Measurements from ENCODE around the gene GAB2. TPM values are rescaled to one million over a fixed set of nuclear protein-coding genes. Genes with fewer than 3 reads are reported as not detected.

The GAB2 gene
- total and polyA plus RNA-seq, 2 of the 13 experiments (the other 11 are each of a cell fraction or from before 2014, with no cell fraction given): 4.1 to 8.6 TPM

DNA sequence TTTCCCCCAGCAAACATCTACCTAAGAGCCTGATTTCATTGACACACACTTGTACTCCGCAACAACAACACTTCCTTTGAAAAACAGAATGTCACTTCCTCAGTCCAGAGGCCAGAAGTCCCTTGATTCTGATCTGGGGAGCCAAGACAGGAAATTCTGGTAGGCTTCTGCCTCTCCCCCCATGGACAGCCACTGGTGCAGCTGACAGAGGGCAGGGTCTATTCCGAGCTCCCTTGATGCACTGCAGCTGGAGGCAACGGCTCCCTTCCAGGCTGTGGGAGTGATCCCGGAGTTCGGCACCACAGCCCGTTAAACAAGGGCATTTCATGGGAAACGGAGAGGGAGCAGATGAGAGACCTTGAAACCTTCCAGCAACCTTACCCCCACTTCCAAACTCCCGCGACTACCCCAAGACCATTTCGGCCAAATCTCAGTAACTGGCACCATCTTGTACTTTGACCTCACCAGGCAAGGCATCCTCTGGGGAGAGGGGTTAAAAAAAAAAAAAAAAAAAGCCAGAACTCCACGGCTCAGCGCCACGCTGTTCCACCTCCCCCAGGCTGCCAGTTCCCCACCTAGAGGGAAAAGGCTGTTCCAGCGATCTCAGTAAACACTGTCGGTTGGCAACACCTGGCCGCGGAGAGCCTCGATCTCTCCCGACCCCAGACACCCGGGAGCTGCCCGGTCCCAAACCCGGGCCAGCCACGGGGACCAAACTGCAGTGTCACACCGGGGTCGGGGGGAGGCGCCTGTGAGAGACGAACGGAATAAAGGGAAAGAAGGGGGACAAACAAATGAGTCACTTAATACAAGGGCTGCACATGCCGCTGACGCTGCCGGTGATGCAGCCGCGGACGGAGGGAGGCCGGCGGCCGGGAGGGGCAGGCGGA, 1.1 kb downstream of the GAB2 start (continued):
- TF ChIP-seq ATF7 (IDR thresholded peaks at IDR 0.05): no peak
- no peak; the same call in 1 of the 2 replicates for TF ChIP-seq ATF7 (CRISPR knock-in tag; IDR thresholded peaks at IDR 0.05)
- TF ChIP-seq FOSL1 (CRISPR knock-in tag; IDR thresholded peaks at IDR 0.05; ENCODE audit: borderline replicate concordance): no peak
- 0 out of 2 replicates have a peak, but pooled peaks have one; percentile 63 for TF ChIP-seq ZNF547 (CRISPR knock-in tag; IDR thresholded peaks at IDR 0.05)
- TF ChIP-seq, protein P1, sequence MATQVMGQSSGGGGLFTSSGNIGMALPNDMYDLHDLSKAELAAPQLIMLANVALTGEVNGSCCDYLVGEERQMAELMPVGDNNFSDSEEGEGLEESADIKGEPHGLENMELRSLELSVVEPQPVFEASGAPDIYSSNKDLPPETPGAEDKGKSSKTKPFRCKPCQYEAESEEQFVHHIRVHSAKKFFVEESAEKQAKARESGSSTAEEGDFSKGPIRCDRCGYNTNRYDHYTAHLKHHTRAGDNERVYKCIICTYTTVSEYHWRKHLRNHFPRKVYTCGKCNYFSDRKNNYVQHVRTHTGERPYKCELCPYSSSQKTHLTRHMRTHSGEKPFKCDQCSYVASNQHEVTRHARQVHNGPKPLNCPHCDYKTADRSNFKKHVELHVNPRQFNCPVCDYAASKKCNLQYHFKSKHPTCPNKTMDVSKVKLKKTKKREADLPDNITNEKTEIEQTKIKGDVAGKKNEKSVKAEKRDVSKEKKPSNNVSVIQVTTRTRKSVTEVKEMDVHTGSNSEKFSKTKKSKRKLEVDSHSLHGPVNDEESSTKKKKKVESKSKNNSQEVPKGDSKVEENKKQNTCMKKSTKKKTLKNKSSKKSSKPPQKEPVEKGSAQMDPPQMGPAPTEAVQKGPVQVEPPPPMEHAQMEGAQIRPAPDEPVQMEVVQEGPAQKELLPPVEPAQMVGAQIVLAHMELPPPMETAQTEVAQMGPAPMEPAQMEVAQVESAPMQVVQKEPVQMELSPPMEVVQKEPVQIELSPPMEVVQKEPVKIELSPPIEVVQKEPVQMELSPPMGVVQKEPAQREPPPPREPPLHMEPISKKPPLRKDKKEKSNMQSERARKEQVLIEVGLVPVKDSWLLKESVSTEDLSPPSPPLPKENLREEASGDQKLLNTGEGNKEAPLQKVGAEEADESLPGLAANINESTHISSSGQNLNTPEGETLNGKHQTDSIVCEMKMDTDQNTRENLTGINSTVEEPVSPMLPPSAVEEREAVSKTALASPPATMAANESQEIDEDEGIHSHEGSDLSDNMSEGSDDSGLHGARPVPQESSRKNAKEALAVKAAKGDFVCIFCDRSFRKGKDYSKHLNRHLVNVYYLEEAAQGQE (IDR thresholded peaks at IDR 0.05; ENCODE audit: borderline replicate concordance in 1 of 2, low read depth in 1 of 2, low read length in 2 of 2): no peak
- TF ChIP-seq CCDC6 (CRISPR knock-in tag; IDR thresholded peaks at IDR 0.05): no peak
- no peak for TF ChIP-seq ZFP36L2 (CRISPR knock-in tag; IDR thresholded peaks at IDR 0.05)
- TF ChIP-seq YY1 (IDR thresholded peaks at IDR 0.05; ENCODE audit: insufficient read depth, insufficient replicate concordance, low read depth, low read length): no peak
- no peak for TF ChIP-seq TCF7 (IDR thresholded peaks at IDR 0.05; ENCODE audit: low read depth)
- TF ChIP-seq, protein P2, sequence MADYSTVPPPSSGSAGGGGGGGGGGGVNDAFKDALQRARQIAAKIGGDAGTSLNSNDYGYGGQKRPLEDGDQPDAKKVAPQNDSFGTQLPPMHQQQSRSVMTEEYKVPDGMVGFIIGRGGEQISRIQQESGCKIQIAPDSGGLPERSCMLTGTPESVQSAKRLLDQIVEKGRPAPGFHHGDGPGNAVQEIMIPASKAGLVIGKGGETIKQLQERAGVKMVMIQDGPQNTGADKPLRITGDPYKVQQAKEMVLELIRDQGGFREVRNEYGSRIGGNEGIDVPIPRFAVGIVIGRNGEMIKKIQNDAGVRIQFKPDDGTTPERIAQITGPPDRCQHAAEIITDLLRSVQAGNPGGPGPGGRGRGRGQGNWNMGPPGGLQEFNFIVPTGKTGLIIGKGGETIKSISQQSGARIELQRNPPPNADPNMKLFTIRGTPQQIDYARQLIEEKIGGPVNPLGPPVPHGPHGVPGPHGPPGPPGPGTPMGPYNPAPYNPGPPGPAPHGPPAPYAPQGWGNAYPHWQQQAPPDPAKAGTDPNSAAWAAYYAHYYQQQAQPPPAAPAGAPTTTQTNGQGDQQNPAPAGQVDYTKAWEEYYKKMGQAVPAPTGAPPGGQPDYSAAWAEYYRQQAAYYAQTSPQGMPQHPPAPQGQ (CRISPR knock-in tag; IDR thresholded peaks at IDR 0.05; ENCODE audit: borderline replicate concordance): no peak
- TF ChIP-seq ZNF598 (CRISPR knock-in tag; IDR thresholded peaks at IDR 0.05; ENCODE audit: borderline replicate concordance): peak; percentile 71; the same call in 1 of the 2 replicates
- TF ChIP-seq ERF (CRISPR knock-in tag; IDR thresholded peaks at IDR 0.05): no peak
- no peak for TF ChIP-seq ARNT (IDR thresholded peaks at IDR 0.05)
- TF ChIP-seq POLR2AphosphoS2 (IDR thresholded peaks at IDR 0.05; ENCODE audit: low read depth, low read length): no peak
- TF ChIP-seq ZFP90 (CRISPR knock-in tag; IDR thresholded peaks at IDR 0.05; ENCODE audit: borderline replicate concordance): 0 out of 2 replicates have a peak, but pooled peaks have one; percentile 42
- TF ChIP-seq, protein P3, sequence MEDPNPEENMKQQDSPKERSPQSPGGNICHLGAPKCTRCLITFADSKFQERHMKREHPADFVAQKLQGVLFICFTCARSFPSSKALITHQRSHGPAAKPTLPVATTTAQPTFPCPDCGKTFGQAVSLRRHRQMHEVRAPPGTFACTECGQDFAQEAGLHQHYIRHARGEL (CRISPR knock-in tag; IDR thresholded peaks at IDR 0.05): no peak
- TF ChIP-seq, protein P4, sequence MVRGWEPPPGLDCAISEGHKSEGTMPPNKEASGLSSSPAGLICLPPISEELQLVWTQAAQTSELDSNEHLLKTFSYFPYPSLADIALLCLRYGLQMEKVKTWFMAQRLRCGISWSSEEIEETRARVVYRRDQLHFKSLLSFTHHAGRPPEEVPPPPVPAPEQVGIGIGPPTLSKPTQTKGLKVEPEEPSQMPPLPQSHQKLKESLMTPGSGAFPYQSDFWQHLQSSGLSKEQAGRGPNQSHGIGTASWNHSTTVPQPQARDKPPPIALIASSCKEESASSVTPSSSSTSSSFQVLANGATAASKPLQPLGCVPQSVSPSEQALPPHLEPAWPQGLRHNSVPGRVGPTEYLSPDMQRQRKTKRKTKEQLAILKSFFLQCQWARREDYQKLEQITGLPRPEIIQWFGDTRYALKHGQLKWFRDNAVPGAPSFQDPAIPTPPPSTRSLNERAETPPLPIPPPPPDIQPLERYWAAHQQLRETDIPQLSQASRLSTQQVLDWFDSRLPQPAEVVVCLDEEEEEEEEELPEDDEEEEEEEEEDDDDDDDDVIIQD (CRISPR knock-in tag; IDR thresholded peaks at IDR 0.05; ENCODE audit: low read depth): no peak
- TF ChIP-seq, protein P5, sequence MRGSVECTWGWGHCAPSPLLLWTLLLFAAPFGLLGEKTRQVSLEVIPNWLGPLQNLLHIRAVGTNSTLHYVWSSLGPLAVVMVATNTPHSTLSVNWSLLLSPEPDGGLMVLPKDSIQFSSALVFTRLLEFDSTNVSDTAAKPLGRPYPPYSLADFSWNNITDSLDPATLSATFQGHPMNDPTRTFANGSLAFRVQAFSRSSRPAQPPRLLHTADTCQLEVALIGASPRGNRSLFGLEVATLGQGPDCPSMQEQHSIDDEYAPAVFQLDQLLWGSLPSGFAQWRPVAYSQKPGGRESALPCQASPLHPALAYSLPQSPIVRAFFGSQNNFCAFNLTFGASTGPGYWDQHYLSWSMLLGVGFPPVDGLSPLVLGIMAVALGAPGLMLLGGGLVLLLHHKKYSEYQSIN (CRISPR knock-in tag; IDR thresholded peaks at IDR 0.05; ENCODE audit: borderline replicate concordance): no peak
- TF ChIP-seq MAZ (IDR thresholded peaks at IDR 0.05; ENCODE audit: borderline replicate concordance, low read depth, low read length): no peak
- TF ChIP-seq MAZ (CRISPR knock-in tag; IDR thresholded peaks at IDR 0.05; ENCODE audit: low read depth): peak; percentile 27; the same call in 1 of the 2 replicates
- no peak for TF ChIP-seq ZNF83 (CRISPR knock-in tag; IDR thresholded peaks at IDR 0.05; ENCODE audit: borderline replicate concordance)
